OCI-LY7 (cell line): ENCODE measurements around the gene SPPL2B. TPM values are rescaled to one million over a fixed set of nuclear protein-coding genes. Genes with fewer than 3 reads are reported as not detected.

Source experiments
- BruUV-seq: library from RNA; stranded (reverse); fragments of 400-500 nt; replicated peaks from 2 replicates; lab custom pipeline; 2021; lab: Mats Ljungman, UMichigan
- CTCF ChIA-PET: fragments of 300-600 bp; sonication (Branson Sonifier 250); formaldehyde crosslinking; loops from one replicate; lab custom pipeline; 2022; ENCODE audit warnings: antibody characterized with exemption; ENCODE audit not compliant: unreplicated experiment; lab: Charles Lee
- POLR2A ChIA-PET: fragments of 300-600 bp; sonication (Branson Sonifier 250); formaldehyde crosslinking; loops from one replicate; lab custom pipeline; 2022; ENCODE audit warnings: antibody characterized with exemption; lab: Charles Lee
- DNase-seq: peaks from one replicate; pipeline ENCODE4 v3.0.0-alpha.2; 2015; ENCODE audit warnings: low spot score
- H2AFZ ChIP-seq: fragments of 200-600 bp; sonication (generic), shearing (Covaris generic); 2 replicates; pipeline ENCODE4 v1.6.1; 2014; ENCODE audit warnings: mild to moderate bottlenecking, antibody characterized with exemption, low read length, moderate library complexity
- H3K27ac ChIP-seq: fragments of 200-600 bp; sonication (generic); 2 replicates; pipeline ENCODE4 v1.5.1; 2014; ENCODE audit warnings: mixed run types, low read depth, mild to moderate bottlenecking, moderate library complexity, low read length, inconsistent platforms; ENCODE audit not compliant: poor library complexity, severe bottlenecking
- H3K36me3 ChIP-seq: fragments of 200-600 bp; sonication (generic); 2 replicates; pipeline ENCODE4 v1.6.1; 2014; ENCODE audit warnings: mild to moderate bottlenecking, antibody characterized with exemption, low read length, moderate library complexity, mixed read lengths; ENCODE audit not compliant: insufficient read depth
- H3K4me1 ChIP-seq: fragments of 200-600 bp; sonication (generic); 2 replicates; pipeline ENCODE4 v1.5.1; 2014; ENCODE audit warnings: mild to moderate bottlenecking, low read length; ENCODE audit not compliant: insufficient read depth, poor library complexity, severe bottlenecking
- H3K4me2 ChIP-seq: fragments of 200-600 bp; sonication (generic); 2 replicates; pipeline ENCODE4 v1.6.1; 2014; ENCODE audit warnings: mild to moderate bottlenecking, low read length
- H3K4me3 ChIP-seq: fragments of 200-600 bp; sonication (generic); 2 replicates; pipeline ENCODE4 v1.5.1; 2014; ENCODE audit warnings: mild to moderate bottlenecking, low read depth, low read length; ENCODE audit not compliant: poor library complexity, severe bottlenecking
- H3K79me2 ChIP-seq: fragments of 200-600 bp; sonication (generic); 2 replicates; pipeline ENCODE4 v1.6.1; 2016; ENCODE audit warnings: low read depth, mild to moderate bottlenecking, low read length, moderate library complexity, mixed read lengths; ENCODE audit not compliant: insufficient read depth
- H3K9me2 ChIP-seq: fragments of 200-600 bp; sonication (generic); 2 replicates; pipeline ENCODE4 v1.6.1; 2016; ENCODE audit warnings: mild to moderate bottlenecking, low read length, mixed read lengths; ENCODE audit not compliant: insufficient read depth
- H3K9me3 ChIP-seq: fragments of 200-600 bp; sonication (generic); 2 replicates; pipeline ENCODE4 v1.6.1; 2014; ENCODE audit warnings: mild to moderate bottlenecking, mixed run types, low read length, mixed read lengths
- H4K20me1 ChIP-seq: fragments of 200-600 bp; sonication (generic); 2 replicates; pipeline ENCODE4 v1.6.1; 2014; ENCODE audit warnings: mild to moderate bottlenecking, antibody characterized with exemption, low read length, moderate library complexity, mixed read lengths; ENCODE audit not compliant: insufficient read depth
- CTCF ChIP-seq: fragments of 200-600 bp; sonication (generic); conservative IDR thresholded peaks from 2 replicates; pipeline ENCODE4 v1.5.1; 2014; ENCODE audit warnings: mild to moderate bottlenecking, antibody characterized with exemption, low read length, moderate library complexity, mixed read lengths
- EZH2phosphoT487 ChIP-seq: fragments of 200-600 bp; sonication (generic); IDR thresholded peaks from 2 replicates; pipeline ENCODE4 v1.6.1; 2018; ENCODE audit warnings: low read depth, borderline replicate concordance, mild to moderate bottlenecking, mixed run types, antibody characterized with exemption, low read length, moderate library complexity, mixed read lengths
- intact Hi-C: fragments of 100-400 bp; cut with micrococcal nuclease; formaldehyde crosslinking; loops from one replicate; pipeline ENCODE4 v1.10.0; 2022; ENCODE audit not compliant: unreplicated experiment
- total RNA-seq, 2 experiments: library from RNA; depleted of rRNA in 1 of 2; stranded (reverse); fragments of >200 nt in 1 of 2; shearing (Covaris generic) in 1 of 2; gene quantifications; 2 replicates each; pipeline ENCODE4 v1.2.3, GENCODE V29; 2014 to 2022

SPPL2B gene
- total RNA-seq, 2 experiments from 2014 or later: 106 to 191 TPM

- TF ChIP-seq CTCF (no peak), EZH2phosphoT487 (no peak)
- POLR2A ChIA-PET: no interaction called here
- CTCF ChIA-PET: no interaction called here
- Histone ChIP-seq H3K4me2 (no peak overlapping the region), H3K4me1 (no peaks in the 10 kb centered on the region), H3K9me2 (no peaks in the 10 kb centered on the region), H3K79me2 (no peaks in the 10 kb centered on the region), H2AFZ (no peak overlapping the region), H3K27ac (no peak overlapping the region), H3K36me3 (no peaks in the 10 kb centered on the region), H3K4me3 (no peak overlapping the region), H4K20me1 (no peaks in the 10 kb centered on the region), H3K9me3 (no peaks in the 10 kb centered on the region)
- intact Hi-C loops: no loop called here
- BruUV-seq: no TSS peak
- no peak for DNase-seq
These were observed 33.8 kb downstream of the SPPL2B start for GRCh38 chr19:2362046-2362969.

- Histone ChIP-seq H2AFZ (no peak overlapping the region), H3K4me1 (no peaks in the 10 kb centered on the region), H3K27ac (no peak overlapping the region), H3K36me3 (no peaks in the 10 kb centered on the region), H3K4me2 (no peak overlapping the region), H3K9me3 (no peaks in the 10 kb centered on the region), H3K79me2 (no peaks in the 10 kb centered on the region), H3K9me2 (no peaks in the 10 kb centered on the region), H3K4me3 (no peak overlapping the region), H4K20me1 (no peaks in the 10 kb centered on the region)
- POLR2A ChIA-PET: no interaction called here
- CTCF ChIA-PET: no interaction called here
- intact Hi-C loops: no loop called here
- no TSS peak for BruUV-seq
- no peak for DNase-seq
- TF ChIP-seq CTCF: no peak
- TF ChIP-seq EZH2phosphoT487: no peak
These were observed 34.5 kb downstream of the SPPL2B start for GRCh38 chr19:2362970-2363300.

GRCh38 chr19:2363419-2363818, 34.9 kb downstream of the SPPL2B start:
- POLR2A ChIA-PET: interaction anchor here (0.6 kb wide), 1 partner anchor 11 kb away, joined by 3 read pairs; no protein-coding TSS in a partner anchor
- Histone ChIP-seq H3K9me3 (no peaks in the 10 kb centered on the region), H3K4me3 (no peak overlapping the region), H3K9me2 (no peaks in the 10 kb centered on the region), H3K4me1 (no peaks in the 10 kb centered on the region), H3K4me2 (no peak overlapping the region), H4K20me1 (no peaks in the 10 kb centered on the region), H2AFZ (no peak overlapping the region), H3K79me2 (no peaks in the 10 kb centered on the region), H3K27ac (no peak overlapping the region), H3K36me3 (no peaks in the 10 kb centered on the region)
- CTCF ChIA-PET: no interaction called here
- TF ChIP-seq CTCF (no peak), EZH2phosphoT487 (no peak)
- DNase-seq: no peak
- no TSS peak for BruUV-seq
- intact Hi-C loops: no loop called here
